Tibial nerve (tissue), 4 donors: Measurements from ENCODE around the gene PRAMEF20. TPM values are rescaled to one million over a fixed set of nuclear protein-coding genes. Genes with fewer than 3 reads are reported as not detected.
"Not testable (repeated sequence)": the region's sequence is repeated elsewhere in the genome, so short reads cannot be mapped to it uniquely, and the experiment has no call there.

Source experiments
- DNase-seq, 2 donors: peaks; one replicate each; pipeline ENCODE4 v3.0.0-alpha.2; 2019; ENCODE audit warnings: low spot score in 2 of 2
- H3K27ac ChIP-seq, 4 donors: fragments of 200-600 bp; sonication (generic) in 3 of 4; one replicate each; pipeline ENCODE4 v1.5.1; 2017 to 2019; ENCODE audit warnings: mild to moderate bottlenecking in 1 of 4
- H3K27me3 ChIP-seq, 2 donors: fragments of 200-600 bp; sonication (generic) in 1 of 2; one replicate each; pipeline versions ENCODE4 v1.5.1 to v1.6.0; 2017 to 2019
- H3K36me3 ChIP-seq, 3 donors: fragments of 200-600 bp; sonication (generic); one replicate each; pipeline ENCODE4 v1.5.1; 2018 to 2019
- H3K4me1 ChIP-seq, 4 donors: fragments of 200-600 bp; sonication (generic) in 3 of 4; one replicate each; pipeline ENCODE4 v1.5.1; 2017 to 2019
- H3K4me3 ChIP-seq, 4 donors: fragments of 200-600 bp; sonication (generic) in 3 of 4; one replicate each; pipeline ENCODE4 v1.5.1; 2017 to 2019; ENCODE audit warnings: mild to moderate bottlenecking in 1 of 4, moderate library complexity in 1 of 4
- H3K9me3 ChIP-seq, 4 donors: fragments of 200-600 bp; sonication (generic) in 3 of 4; one replicate each; pipeline ENCODE4 v1.5.1; 2017 to 2019
- EP300 ChIP-seq, 2 donors: sonication (generic); formaldehyde crosslinking; IDR thresholded peaks; one replicate each; pipeline ENCODE4 v1.6.1; 2017; ENCODE audit warnings: antibody characterized with exemption in 2 of 2, mild to moderate bottlenecking in 1 of 2
- POLR2A ChIP-seq, 2 donors: fragments of 450-650 bp; IDR thresholded peaks; one replicate each; pipeline ENCODE4 v1.6.1; 2017; ENCODE audit warnings: antibody characterized with exemption in 2 of 2, mild to moderate bottlenecking in 2 of 2, moderate library complexity in 2 of 2
- WGBS, 2 donors: methylation state at CpG; one replicate each; pipeline ENCODE4 v1.1.5; 2018; 5-methylcytosine and 5-hydroxymethylcytosine counted together
- total RNA-seq, 4 donors: library from RNA; depleted of rRNA; stranded (reverse); fragments of >200 nt; gene quantifications; one replicate each; pipeline ENCODE4 v1.1.0, GENCODE V29; 2016
- TF ChIP-seq, protein P1 (sequence below), 5 experiments: fragments of 200-600 bp in 3 of 5; fragments of 450-650 bp in 2 of 5; sonication (generic) in 3 of 5; IDR thresholded peaks; one replicate each; pipeline ENCODE4 v1.5.1; 2016 to 2019; ENCODE audit warnings: antibody characterized with exemption in 5 of 5, mild to moderate bottlenecking in 3 of 5, moderate library complexity in 2 of 5

Gene PRAMEF20
- total RNA-seq, 4 donors from 2014 or later, result not detected

DNA sequence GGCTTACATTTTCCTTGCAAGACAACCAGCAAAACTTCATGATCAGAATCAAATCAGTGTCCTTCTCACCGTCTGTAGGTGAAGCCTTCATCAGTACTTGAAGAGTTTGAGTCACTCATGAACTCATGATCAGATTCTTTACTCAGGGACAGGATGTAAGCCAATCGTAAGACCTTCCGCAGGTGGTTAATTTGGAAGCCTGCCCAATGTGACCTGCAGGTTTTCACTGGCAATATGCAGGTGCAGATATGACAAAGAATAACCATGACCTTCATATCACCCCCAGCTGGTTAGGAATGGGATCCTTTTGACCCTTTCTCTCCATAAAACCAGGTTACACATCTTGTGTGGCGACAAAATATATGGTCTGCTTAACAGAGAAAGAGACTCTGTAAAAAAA lies 2.4 kb upstream of the PRAMEF20 start:
- WGBS, 2 donors, result 61 to 85% methylated on average over 4 of the region's 4 CpGs
- TF ChIP-seq POLR2A (IDR thresholded peaks at IDR 0.05) (no peak), EP300 (IDR thresholded peaks at IDR 0.05) (no peak)
- TF ChIP-seq, protein P1, sequence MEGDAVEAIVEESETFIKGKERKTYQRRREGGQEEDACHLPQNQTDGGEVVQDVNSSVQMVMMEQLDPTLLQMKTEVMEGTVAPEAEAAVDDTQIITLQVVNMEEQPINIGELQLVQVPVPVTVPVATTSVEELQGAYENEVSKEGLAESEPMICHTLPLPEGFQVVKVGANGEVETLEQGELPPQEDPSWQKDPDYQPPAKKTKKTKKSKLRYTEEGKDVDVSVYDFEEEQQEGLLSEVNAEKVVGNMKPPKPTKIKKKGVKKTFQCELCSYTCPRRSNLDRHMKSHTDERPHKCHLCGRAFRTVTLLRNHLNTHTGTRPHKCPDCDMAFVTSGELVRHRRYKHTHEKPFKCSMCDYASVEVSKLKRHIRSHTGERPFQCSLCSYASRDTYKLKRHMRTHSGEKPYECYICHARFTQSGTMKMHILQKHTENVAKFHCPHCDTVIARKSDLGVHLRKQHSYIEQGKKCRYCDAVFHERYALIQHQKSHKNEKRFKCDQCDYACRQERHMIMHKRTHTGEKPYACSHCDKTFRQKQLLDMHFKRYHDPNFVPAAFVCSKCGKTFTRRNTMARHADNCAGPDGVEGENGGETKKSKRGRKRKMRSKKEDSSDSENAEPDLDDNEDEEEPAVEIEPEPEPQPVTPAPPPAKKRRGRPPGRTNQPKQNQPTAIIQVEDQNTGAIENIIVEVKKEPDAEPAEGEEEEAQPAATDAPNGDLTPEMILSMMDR (IDR thresholded peaks at IDR 0.05), result no peak
- Histone ChIP-seq H3K27me3 (no peaks in the 10 kb centered on the region), H3K9me3 (peaks cover 0 to 16% (median 0%) of the 10 kb centered on the region in 4 donors), H3K36me3 (no peaks in the 10 kb centered on the region), H3K4me1 (no peaks in the 10 kb centered on the region), H3K27ac (no peak overlapping the region), H3K4me3 (no peak overlapping the region)
- DNase-seq, result no peak

DNA sequence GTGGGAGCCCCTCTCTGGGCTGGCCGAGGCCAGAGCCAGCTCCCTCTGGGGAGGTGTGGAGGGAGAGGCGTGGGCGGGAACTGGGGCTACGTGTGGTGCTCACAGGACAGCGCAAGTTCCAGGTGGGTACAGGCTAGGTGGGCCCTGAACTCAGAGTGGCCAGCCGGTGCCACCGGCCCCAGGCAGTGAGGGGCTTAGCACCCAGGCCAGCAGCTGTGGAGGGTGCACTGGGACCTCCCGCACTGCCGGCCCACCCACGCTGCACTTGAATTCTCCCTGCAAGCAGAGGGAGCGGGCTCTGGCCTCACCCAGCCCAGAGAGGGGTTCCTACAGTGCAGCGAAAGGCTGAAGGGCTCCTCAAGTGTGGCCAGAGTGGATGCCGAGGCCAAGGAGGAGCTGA lies 20.2 kb downstream of the PRAMEF20 start:
- Histone ChIP-seq H3K36me3 (no peaks in the 10 kb centered on the region), H3K27me3 (no peaks in the 10 kb centered on the region), H3K4me3 (no peak overlapping the region), H3K9me3 (no peaks in the 10 kb centered on the region), H3K27ac (no peak overlapping the region), H3K4me1 (no peaks in the 10 kb centered on the region)
- TF ChIP-seq, protein P1 (IDR thresholded peaks at IDR 0.05), result no peak
- TF ChIP-seq EP300 (IDR thresholded peaks at IDR 0.05), result no peak
- TF ChIP-seq POLR2A (IDR thresholded peaks at IDR 0.05), result no peak
- no peak for DNase-seq
- 90% methylated on average over 3 to 6 of the region's 13 CpGs for WGBS, 2 donors

DNA sequence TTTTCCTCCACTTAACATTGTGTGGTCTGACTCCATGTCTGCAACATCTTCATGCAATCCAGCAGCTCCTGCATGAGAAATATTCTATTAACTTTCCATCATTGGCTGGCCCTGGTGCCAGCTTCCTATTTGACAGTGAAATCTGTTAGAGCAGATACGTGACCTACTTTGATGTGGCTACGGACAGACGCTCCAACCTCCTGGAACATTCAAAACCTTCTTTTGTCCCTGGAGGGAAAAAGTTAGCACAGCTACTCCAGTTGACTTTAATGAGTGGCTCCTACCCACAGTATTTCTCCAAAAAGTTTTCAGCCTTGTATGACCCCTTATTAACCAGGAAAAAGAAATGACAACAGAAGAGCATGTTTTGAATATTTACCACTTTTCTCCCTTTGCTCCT lies 22.0 kb downstream of the PRAMEF20 start:
- TF ChIP-seq, protein P1 (IDR thresholded peaks at IDR 0.05), result no peak
- TF ChIP-seq EP300 (IDR thresholded peaks at IDR 0.05) (no peak), POLR2A (IDR thresholded peaks at IDR 0.05) (no peak)
- no peak overlapping the region for H3K27ac ChIP-seq

DNA sequence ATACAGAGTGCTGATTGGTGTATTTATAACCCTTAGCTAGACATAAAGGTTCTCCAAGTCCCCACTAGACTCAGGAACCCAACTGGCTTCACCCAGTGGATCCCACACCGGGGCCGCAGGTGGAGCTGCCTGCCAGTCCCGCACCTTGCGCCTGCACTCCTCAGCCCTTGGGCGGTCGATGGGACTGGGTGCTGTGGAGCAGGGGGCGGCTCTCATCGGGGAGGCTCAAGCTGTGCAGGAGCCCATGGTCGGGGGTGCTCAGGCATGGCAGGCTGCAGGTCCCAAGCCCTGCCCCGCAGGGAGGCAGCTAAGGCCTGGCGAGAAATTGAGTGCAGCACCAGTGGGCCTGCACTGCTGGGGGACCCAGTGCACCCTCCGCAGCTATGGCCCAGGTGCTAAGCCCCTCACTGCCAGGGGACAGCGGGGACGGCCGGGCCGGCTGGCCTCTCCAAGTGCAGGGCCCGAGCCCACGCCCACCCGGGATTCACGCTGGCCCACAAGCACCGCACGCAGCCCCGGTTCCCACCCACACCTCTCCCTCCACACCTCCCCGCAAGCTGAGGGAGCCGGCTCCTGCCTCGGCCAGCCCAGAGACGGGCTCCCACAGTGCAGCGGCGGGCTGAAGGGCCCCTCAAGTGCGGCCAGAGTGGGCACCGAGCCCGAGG lies 23.6 kb downstream of the PRAMEF20 start:
- H3K9me3 ChIP-seq, H3K4me3 ChIP-seq, H3K36me3 ChIP-seq, H3K27me3 ChIP-seq, DNase-seq, H3K4me1 ChIP-seq, H3K27ac ChIP-seq: not testable (repeated sequence)
- WGBS, 2 donors, result 91 to 93% methylated on average over 19 to 27 of the region's 32 CpGs

More for the DNA sequence above, 22.0 kb downstream of the PRAMEF20 start:
- H3K9me3 ChIP-seq, result no peaks in the 10 kb centered on the region
- no peak overlapping the region for H3K4me3 ChIP-seq
- no peaks in the 10 kb centered on the region for H3K27me3 ChIP-seq
- H3K36me3 ChIP-seq, result no peaks in the 10 kb centered on the region
- DNase-seq, result no peak
- 69 to 83% methylated on average over 3 of the region's 3 CpGs for WGBS, 2 donors
- H3K4me1 ChIP-seq, result no peaks in the 10 kb centered on the region

DNA sequence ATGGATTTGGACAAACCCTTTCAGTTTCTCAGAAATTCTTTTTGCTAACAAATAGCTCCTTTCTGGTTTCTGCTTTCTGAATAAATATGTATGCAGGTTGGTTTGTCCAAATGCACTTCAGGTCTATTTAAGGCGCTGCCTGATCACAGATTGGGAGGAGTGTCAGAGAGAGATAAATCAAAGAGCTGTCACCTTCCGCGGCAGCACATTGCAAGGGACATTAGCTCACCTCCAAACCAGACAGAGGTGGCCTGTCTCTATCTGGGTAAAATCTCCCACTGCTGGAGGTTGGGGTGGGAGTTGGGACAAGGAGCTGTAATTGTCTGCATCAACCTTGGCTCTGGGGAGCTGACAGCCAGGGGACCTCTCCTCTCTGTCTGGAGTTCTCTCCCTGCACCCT lies 25.2 kb downstream of the PRAMEF20 start:
- Histone ChIP-seq H3K27ac (no peak overlapping the region), H3K27me3 (no peaks in the 10 kb centered on the region), H3K9me3 (no peaks in the 10 kb centered on the region), H3K4me3 (no peak overlapping the region), H3K36me3 (no peaks in the 10 kb centered on the region), H3K4me1 (no peaks in the 10 kb centered on the region)
- WGBS, 2 donors, result 79 to 84% methylated on average over 3 of the region's 3 CpGs
- DNase-seq, result no peak
- TF ChIP-seq, protein P1 (IDR thresholded peaks at IDR 0.05), result no peak
- TF ChIP-seq EP300 (IDR thresholded peaks at IDR 0.05), result no peak
- no peak for TF ChIP-seq POLR2A (IDR thresholded peaks at IDR 0.05)

DNA sequence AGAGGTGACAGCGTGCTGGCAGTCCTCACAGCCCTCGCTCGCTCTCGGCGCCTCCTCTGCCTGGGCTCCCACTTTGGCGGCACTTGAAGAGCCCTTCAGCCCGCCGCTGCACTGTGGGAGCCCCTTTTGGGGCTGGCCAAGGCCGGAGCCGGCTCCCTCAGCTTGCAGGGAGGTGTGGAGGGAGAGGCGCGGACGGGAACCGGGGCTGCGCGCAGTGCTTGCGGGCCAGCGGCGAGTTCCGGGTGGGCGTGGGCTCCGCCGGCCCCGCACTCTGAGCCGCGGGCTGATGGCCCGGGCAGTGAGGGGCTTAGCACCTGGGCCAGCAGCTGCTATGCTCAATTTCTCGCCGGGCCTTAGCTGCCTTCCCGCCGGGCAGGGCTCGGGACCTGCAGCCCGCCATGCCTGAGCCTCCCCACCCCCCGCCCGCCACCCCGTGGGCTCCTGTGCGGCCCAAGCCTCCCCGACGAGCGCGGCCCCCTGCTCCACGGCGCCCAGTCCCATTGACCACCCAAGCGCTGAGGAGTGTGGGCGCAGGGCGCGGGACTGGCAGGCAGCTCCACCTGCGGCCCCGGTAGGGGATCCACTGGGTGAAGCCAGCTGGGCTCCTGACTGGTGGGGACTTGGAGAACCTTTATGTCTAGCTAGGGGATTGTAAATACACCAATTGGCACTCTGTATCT lies 29.0 kb downstream of the PRAMEF20 start:
- H3K4me3 ChIP-seq, H3K36me3 ChIP-seq, H3K27me3 ChIP-seq, H3K27ac ChIP-seq, H3K9me3 ChIP-seq, DNase-seq, H3K4me1 ChIP-seq: not testable (repeated sequence)
- 93 to 95% methylated on average over 24 to 31 of the region's 49 CpGs for WGBS, 2 donors
